GM10847 (cell line): Measurements from ENCODE around the gene C1QBP.

ENCODE experiments used
- POLR2A ChIP-seq: IDR thresholded peaks from 2 replicates; pipeline ENCODE4 v1.6.1; 2011; ENCODE audit not compliant: insufficient read length; ENCODE audit errors: extremely low read depth

C1QBP gene

DNA sequence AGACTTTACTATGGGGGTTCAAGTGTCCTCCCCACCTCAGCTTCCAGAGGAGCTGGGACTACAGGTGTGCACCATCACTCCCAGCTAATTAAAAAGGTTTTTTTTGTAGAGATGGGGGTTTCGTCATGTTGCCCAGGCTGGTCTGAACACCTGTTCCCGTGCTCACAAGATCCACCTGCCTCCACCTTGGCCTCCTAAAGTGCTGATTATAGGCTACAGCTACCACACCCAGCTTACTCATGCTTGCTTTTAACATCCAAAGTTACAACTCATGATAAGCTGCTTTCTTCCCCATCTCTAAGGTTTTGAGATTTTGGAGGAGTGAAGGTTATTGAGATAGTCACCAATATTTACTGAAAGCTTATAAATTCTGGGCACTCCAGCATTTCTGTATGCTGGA is 22.1 kb downstream of the C1QBP start:
- TF ChIP-seq POLR2A = no peak

DNA sequence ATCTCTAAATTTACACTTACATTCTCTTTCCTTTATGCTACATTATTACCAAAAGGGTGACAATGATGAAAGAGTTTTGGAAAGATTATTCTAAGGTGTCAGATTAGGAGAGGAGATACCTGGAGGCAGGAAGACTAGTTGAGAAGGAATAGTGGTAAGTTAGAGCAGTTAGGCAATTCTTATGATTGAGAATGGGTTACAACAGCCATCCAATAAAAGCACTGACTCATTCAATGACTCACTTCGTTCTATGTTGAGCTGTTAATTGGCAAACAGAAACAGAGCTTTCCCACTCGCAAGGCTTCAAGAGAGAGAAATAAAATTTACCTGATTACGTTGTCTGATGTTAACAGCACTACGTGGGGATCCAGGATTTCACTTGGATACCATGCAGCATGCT is 25.3 kb downstream of the C1QBP start:
- no peak for TF ChIP-seq POLR2A

GRCh38 chr17:5410594-5411272 is 28.2 kb downstream of the C1QBP start:
- no peak for TF ChIP-seq POLR2A

DNA sequence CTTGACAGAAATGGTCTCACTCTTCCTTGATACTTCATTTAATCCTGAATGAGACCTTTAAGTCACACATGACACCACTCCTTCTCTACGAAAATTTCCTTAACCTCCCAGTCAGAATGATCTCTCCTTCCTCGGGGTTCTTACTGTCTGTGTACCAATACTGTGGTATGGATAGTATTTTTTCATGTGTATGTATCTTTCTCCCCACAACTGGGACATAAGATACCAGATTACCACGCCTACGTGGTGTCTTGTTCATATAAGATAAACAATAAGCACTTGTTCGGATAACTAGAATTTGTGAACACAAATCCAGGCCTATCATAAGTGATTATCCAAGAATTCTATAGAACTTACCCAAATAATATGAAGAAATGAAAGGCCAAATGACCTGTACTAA is 30.8 kb downstream of the C1QBP start:
- no peak for TF ChIP-seq POLR2A

DNA sequence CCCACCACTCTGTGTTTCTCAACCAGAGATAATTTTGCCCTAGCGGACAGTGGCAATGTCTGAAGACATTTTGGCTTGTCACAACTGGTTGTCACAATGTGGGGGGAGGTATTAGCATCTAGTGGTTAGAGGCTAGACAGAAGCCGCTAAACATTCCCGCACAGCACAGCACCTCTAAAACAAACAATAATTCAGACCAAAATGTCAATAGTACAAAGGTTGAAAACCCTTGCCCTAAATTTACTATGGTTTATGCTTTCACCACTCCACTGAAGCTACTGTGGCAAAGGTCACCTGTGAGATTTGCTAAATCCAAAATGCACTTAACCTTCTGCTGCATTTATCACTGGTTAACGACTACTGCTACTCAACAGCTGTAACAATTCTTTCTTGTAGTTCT is 33.6 kb downstream of the C1QBP start:
- no peak for TF ChIP-seq POLR2A

DNA sequence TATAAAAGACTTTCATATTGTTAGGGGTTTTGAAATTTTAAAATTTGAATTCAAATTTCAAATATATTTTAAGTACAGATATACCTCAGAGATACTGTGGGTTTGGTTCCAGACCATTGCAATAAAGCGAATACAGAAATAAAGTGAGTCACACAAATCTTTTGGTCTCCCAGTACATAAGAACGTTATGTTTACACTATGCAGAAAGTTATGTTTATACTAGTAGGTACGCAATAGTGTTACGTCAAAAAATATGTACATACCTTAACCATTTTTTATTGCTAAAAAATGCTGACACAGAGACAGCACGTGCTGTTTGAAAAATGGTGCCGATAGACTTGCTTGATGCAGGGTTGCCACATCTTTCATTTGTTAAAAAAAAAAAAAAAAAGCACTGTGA is 39.2 kb downstream of the C1QBP start:
- TF ChIP-seq POLR2A = no peak

- no peak for TF ChIP-seq POLR2A
Observed at GRCh38 chr17:5396612-5397011, 42.3 kb downstream of the C1QBP start.

DNA sequence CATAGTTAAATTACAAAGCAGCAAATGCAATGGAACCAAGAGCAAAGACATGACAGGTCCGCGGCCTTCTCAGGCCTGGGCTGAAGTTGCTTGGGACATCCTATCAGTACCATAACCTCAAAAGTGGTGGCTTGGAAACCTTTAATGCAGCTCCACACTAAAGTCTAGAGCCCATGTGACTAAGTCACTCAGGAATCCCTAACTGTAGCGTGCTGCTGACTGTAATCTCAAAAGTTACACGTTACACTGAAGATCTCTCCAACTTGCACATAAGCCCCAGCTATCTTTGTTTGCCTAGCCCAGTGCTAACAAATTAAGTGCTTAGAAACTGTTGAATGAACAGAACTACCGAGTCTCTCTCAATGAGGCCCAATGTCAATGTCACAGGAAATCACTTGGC is 47.3 kb downstream of the C1QBP start:
- TF ChIP-seq POLR2A = no peak
